ENCODE data around the gene APOBEC3B. TPM values are rescaled to one million over a fixed set of nuclear protein-coding genes. Genes with fewer than 3 reads are reported as not detected.
"Not testable (repeated sequence)": the region's sequence is repeated elsewhere in the genome, so short reads cannot be mapped to it uniquely, and the experiment has no call there.

Gene APOBEC3B
- total RNA-seq, 4 donors from 2014 or later = 1.0 to 2.4 (median 2.1) TPM; not detected in 1

GRCh38 chr22:39039306-39040126 is 57.4 kb downstream of the APOBEC3B start:
- Histone ChIP-seq H3K9me3 (no peaks in the 10 kb centered on the region), H3K4me1 (peaks cover 17% of the 10 kb centered on the region), H3K36me3 (peaks cover 4% of the 10 kb centered on the region), H3K27me3 (no peaks in the 10 kb centered on the region), H3K27ac (no peak overlapping the region), H3K4me3 (peak overlapping the region; percentile 57)
- no peak for DNase-seq (ENCODE audit: low spot score in 2 of 2)
- WGBS = 89% methylated on average over 19 of the region's 19 CpGs
- no peak for TF ChIP-seq CTCF (IDR thresholded peaks at IDR 0.05)
- TF ChIP-seq POLR2A (IDR thresholded peaks at IDR 0.05) = no peak
- TF ChIP-seq POLR2AphosphoS5 (IDR thresholded peaks at IDR 0.05) = no peak
- TF ChIP-seq EP300 (IDR thresholded peaks at IDR 0.05) = no peak

- not testable (repeated sequence) for H3K27me3 ChIP-seq; DNase-seq (ENCODE audit: low spot score in 2 of 2); H3K36me3 ChIP-seq; H3K9me3 ChIP-seq; H3K27ac ChIP-seq
- H3K4me1 ChIP-seq = peaks cover 17% of the 10 kb centered on the region
- peak overlapping the region; percentile 57 for H3K4me3 ChIP-seq
- 48% methylated on average over 8 of the region's 14 CpGs for WGBS
Measured at GRCh38 chr22:39040155-39040537, 58.0 kb downstream of the APOBEC3B start.

- H3K9me3 ChIP-seq; H3K36me3 ChIP-seq; DNase-seq (ENCODE audit: low spot score in 2 of 2); H3K27me3 ChIP-seq: not testable (repeated sequence)
- Histone ChIP-seq H3K4me3 (peak within 1 kb of the TSS; percentile 57), H3K4me1 (peaks cover 17% of the 10 kb centered on the region), H3K27ac (peak within 1 kb of the TSS; percentile 78)
- WGBS = 0% methylated on average over 3 of the region's 21 CpGs
Measured at GRCh38 chr22:39040538-39041296, 58.6 kb downstream of the APOBEC3B start, which contains the start of gene APOBEC3F. TSS of gene APOBEC3F (plus strand) at chr22:39040864. CDS start at chr22:39040961, 97 bp downstream.

GRCh38 chr22:39041908-39042307 is 59.8 kb downstream of the APOBEC3B start:
- Histone ChIP-seq H3K9me3 (no peaks in the 10 kb centered on the region), H3K4me3 (no peak overlapping the region), H3K27me3 (no peaks in the 10 kb centered on the region), H3K4me1 (peaks cover 17% of the 10 kb centered on the region), H3K27ac (no peak overlapping the region), H3K36me3 (peaks cover 4% of the 10 kb centered on the region)
- 96% methylated on average over 7 of the region's 7 CpGs for WGBS
- DNase-seq (ENCODE audit: low spot score in 2 of 2) = no peak
- TF ChIP-seq POLR2AphosphoS5 (IDR thresholded peaks at IDR 0.05) (no peak), POLR2A (IDR thresholded peaks at IDR 0.05) (no peak), CTCF (IDR thresholded peaks at IDR 0.05) (no peak), EP300 (IDR thresholded peaks at IDR 0.05) (no peak)

Other genes starting within 250 kb of the APOBEC3B start
- 100 to 1,000 TPM; 186 to 262 (median 232) TPM for gene SUN2, start 226.3 kb upstream of the APOBEC3B start, total RNA-seq
- gene DNAL4, start 188.2 kb upstream of the APOBEC3B start, total RNA-seq = 10 to 100 TPM; 21.8 to 27.7 (median 27.6) TPM
- gene NPTXR, start 138.3 kb upstream of the APOBEC3B start, total RNA-seq = 1 to 10 TPM; 1.0 to 2.4 (median 2.1) TPM
- 10 to 100 TPM; 11.5 to 31.4 (median 22.1) TPM for gene CBX6, start 110.1 kb upstream of the APOBEC3B start, total RNA-seq
- gene APOBEC3A, start 24.7 kb upstream of the APOBEC3B start, total RNA-seq = 1 to 10 TPM in 1 of 4 donors, not detected in 3; 2.1 TPM
- 10 to 100 TPM in 1 of 4 donors, 1 to 10 TPM in 3; 6.6 to 10.5 (median 7.8) TPM for gene APOBEC3C, start 31.9 kb downstream of the APOBEC3B start, total RNA-seq
- not detected for gene APOBEC3D, start 38.8 kb downstream of the APOBEC3B start, total RNA-seq
- 1 to 10 TPM in 2 of 4 donors, under 1 TPM in 1, not detected in 1; 0.57 to 2.0 (median 1.4) TPM for gene APOBEC3F, start 58.5 kb downstream of the APOBEC3B start, total RNA-seq
- gene APOBEC3G, start 94.9 kb downstream of the APOBEC3B start, total RNA-seq = 1 to 10 TPM in 2 of 4 donors, under 1 TPM in 2; 0.45 to 5.2 (median 1.5) TPM
- under 1 TPM in 1 of 4 donors, not detected in 3; 0.52 TPM for gene APOBEC3H, start 114.9 kb downstream of the APOBEC3B start, total RNA-seq
- gene CBX7, start 170.3 kb downstream of the APOBEC3B start, total RNA-seq = 100 to 1,000 TPM in 1 of 4 donors, 10 to 100 TPM in 3; 38.1 to 126 (median 56.3) TPM

Data from suprapubic skin (tissue), 4 donors.